GM12873 (cell line): ENCODE measurements around the gene SPAG4.
A peak's percentile ranks its signal among the peaks of the same experiment; 100 is the strongest.

Experiments
- TF ChIP-seq, protein P1 (sequence below): IDR thresholded peaks from 2 replicates; pipeline ENCODE4 v1.5.1; 2012; ENCODE audit warnings: low read depth, mild to moderate bottlenecking, moderate library complexity, low read length, control low read depth; ENCODE audit not compliant: insufficient read depth; ENCODE audit errors: missing control alignments

SPAG4 gene

DNA sequence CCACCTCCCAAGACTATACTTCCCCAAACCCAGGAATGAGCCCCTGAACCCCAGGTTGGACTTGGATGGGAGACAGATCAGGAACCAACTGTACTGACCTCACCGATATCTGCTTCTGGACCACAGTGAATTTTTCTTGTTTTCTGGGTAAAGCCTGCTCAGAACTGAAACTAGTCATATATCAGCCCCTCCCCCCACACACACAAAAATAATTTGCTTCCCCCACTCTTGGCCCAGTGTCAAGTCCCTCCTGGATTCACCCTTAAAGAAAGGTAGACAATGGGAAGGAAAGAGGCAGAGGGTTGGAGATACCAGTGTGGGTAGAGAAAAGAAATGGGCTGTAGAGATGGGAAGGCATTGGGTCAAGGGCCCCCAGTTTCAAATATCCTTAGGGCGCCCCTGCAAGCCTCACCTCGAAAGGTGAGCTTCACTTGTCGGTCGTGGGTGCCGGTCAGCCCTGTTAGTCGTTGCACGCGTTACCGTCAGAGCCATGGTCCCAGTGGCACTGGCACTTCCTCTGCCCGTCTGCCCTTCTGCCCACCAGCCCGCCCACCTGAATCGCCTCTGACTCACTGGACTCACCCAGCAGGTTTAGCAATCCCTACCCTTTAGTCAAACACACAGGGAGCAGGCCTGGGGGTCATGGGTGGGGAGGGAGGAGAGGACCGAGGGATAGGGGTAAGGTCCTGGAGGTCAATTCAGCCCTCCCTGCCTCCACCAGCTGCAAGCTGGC, 8.5 kb upstream of the SPAG4 start:
- TF ChIP-seq, protein P1, sequence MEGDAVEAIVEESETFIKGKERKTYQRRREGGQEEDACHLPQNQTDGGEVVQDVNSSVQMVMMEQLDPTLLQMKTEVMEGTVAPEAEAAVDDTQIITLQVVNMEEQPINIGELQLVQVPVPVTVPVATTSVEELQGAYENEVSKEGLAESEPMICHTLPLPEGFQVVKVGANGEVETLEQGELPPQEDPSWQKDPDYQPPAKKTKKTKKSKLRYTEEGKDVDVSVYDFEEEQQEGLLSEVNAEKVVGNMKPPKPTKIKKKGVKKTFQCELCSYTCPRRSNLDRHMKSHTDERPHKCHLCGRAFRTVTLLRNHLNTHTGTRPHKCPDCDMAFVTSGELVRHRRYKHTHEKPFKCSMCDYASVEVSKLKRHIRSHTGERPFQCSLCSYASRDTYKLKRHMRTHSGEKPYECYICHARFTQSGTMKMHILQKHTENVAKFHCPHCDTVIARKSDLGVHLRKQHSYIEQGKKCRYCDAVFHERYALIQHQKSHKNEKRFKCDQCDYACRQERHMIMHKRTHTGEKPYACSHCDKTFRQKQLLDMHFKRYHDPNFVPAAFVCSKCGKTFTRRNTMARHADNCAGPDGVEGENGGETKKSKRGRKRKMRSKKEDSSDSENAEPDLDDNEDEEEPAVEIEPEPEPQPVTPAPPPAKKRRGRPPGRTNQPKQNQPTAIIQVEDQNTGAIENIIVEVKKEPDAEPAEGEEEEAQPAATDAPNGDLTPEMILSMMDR: no peak

- TF ChIP-seq, protein P1: no peak
Observed at GRCh38 chr20:35610833-35611427, 4.7 kb upstream of the SPAG4 start.

DNA sequence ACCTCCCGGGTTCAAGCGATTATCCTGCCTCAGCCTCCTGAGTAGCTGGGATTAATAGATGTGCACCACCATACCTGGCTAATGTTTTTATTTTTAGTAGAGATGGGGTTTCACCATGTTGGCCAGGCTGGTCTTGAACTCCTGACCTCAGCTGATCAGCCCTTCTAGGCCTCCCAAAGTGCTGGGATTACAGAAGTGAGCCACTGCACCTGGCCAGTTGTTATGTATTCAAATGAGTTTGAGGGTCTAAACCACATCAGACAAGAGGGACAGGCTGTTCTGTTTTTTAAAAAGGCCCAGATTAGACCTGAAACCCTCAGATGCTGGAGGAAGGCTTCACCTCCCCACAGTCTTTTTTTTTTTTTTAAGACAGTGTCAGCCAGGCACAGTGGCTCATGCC, 4.1 kb upstream of the SPAG4 start:
- TF ChIP-seq, protein P1: no peak

DNA sequence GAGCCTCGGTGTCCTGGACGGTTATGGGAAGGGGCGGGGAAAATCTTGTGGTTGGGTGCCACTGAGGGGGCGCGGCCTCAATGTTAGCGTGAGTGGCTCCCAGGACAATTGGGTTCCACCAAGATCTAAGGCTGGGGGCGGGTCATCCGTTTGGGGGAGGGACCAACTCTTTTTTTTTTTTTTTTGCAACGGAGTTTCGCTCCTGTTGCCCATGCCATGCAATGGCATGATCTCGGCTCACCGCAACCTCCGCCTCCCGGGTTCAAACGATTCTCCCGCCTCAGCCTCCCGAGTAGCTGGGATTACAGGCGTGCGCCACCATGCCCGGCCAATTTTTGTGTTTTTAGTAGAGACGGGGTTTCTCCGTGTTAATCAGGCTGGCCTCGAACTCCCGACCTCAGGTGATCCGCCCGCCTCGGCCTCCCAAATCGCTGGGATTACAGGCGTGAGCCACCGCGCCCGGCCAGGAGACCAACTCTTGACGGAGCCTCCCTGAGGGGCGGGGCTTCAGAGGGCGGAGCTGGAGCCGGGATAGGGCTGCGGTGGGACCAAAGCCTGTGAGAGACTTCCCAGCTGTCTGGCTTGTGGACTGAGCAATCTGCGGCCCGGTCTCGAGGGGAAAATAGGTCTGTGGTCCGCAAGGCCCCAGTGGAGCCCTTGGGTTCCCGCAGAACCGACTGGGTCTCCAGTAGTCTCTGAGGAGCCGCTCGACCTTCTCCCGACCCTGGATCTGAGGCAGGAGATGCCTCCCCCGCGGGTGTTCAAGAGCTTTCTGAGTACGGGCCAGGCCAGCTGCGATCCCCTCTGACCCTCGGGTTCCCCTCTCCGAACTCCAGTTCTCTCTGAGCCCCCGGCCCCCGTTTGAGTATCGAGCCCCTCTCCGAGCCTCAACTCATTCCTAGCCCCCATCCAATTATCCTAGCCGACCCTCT, 1.1 kb downstream of the SPAG4 start:
- TF ChIP-seq, protein P1: no peak

GRCh38 chr20:35617397-35618262, 2.0 kb downstream of the SPAG4 start:
- TF ChIP-seq, protein P1: peak; percentile 56

- TF ChIP-seq, protein P1: no peak
Observed at GRCh38 chr20:35618263-35619131, 2.9 kb downstream of the SPAG4 start.
